Activated naive CD8-positive, alpha-beta T cell treated with anti-CD3 and anti-CD28 coated beads, Interleukin-2, amount 10 ng/mL, durations not matched to agents 7 days and 5 days (primary cell): ENCODE results near the gene LNX1. TPM values are rescaled to one million over a fixed set of nuclear protein-coding genes. Genes with fewer than 3 reads are reported as not detected.

Experiments used
- ATAC-seq: fragments of 150-1000 bp; cut with Tn5 transposase; one replicate; pipeline ENCODE4 v1.10.0; 2021; ENCODE audit warnings: low read depth, moderate library complexity
- POLR2A ChIA-PET: fragments of 350-600 bp; sonication (Branson Sonifier 250); formaldehyde crosslinking; loops from one replicate; lab custom pipeline; 2021; ENCODE audit warnings: antibody characterized with exemption; lab: Charles Lee
- DNase-seq: peaks from one replicate; pipeline ENCODE4 v3.0.0; 2021
- H3K27ac Mint-ChIP-seq: one replicate; pipeline ENCODE4 v1.8.0; 2022; ENCODE audit warnings: mild to moderate bottlenecking, mixed read lengths
- H3K27me3 Mint-ChIP-seq: one replicate; pipeline ENCODE4 v1.8.0; 2022; ENCODE audit warnings: mild to moderate bottlenecking, moderate library complexity, mixed read lengths
- H3K36me3 Mint-ChIP-seq: one replicate; pipeline ENCODE4 v1.8.0; 2021; ENCODE audit warnings: mild to moderate bottlenecking, mixed read lengths
- H3K4me1 Mint-ChIP-seq: one replicate; pipeline ENCODE4 v1.8.0; 2021; ENCODE audit warnings: mixed read lengths
- H3K4me3 Mint-ChIP-seq: one replicate; pipeline ENCODE4 v1.8.0; 2022; ENCODE audit warnings: mild to moderate bottlenecking, moderate library complexity, mixed read lengths
- H3K9me3 Mint-ChIP-seq: one replicate; pipeline ENCODE4 v1.8.0; 2021; ENCODE audit warnings: mixed read lengths
- total RNA-seq, 2 experiments: library from RNA; stranded (reverse); gene quantifications; one replicate each; pipeline ENCODE4 v1.2.3, GENCODE V29; 2021

LNX1 gene
- total RNA-seq: not detected

- DNase-seq (no peak), ATAC-seq (no peak)
- no peaks in the 10 kb centered on the region for H3K36me3 Mint-ChIP-seq
- no peak within 1 kb of the TSS for H3K27ac Mint-ChIP-seq
- no peaks in the 10 kb centered on the region for H3K9me3 Mint-ChIP-seq
- H3K4me3 Mint-ChIP-seq: peak within 1 kb of the TSS; percentile 49
- H3K27me3 Mint-ChIP-seq: peaks cover 39% of the 10 kb centered on the region
- POLR2A ChIA-PET: no interaction called here
- no peaks in the 10 kb centered on the region for H3K4me1 Mint-ChIP-seq
Measured at GRCh38 chr4:53591372-53591892, at the start of gene LNX1. TSS of gene LNX1 (minus strand) at chr4:53591486. CDS start at chr4:53574002, 17,484 bp downstream.

GRCh38 chr4:53640576-53641453 is 49.5 kb upstream of the LNX1 start:
- no peak overlapping the region for H3K4me3 Mint-ChIP-seq
- H3K27me3 Mint-ChIP-seq: no peaks in the 10 kb centered on the region
- H3K27ac Mint-ChIP-seq: no peak overlapping the region
- no peak for ATAC-seq
- no peaks in the 10 kb centered on the region for H3K4me1 Mint-ChIP-seq
- POLR2A ChIA-PET: interaction anchor here (0.6 kb wide), 1 partner anchor 11 kb away, joined by 3 read pairs; no protein-coding TSS in a partner anchor
- H3K9me3 Mint-ChIP-seq: no peaks in the 10 kb centered on the region
- no peaks in the 10 kb centered on the region for H3K36me3 Mint-ChIP-seq
- no peak for DNase-seq

GRCh38 chr4:53638919-53639318 is 47.6 kb upstream of the LNX1 start:
- ATAC-seq (no peak), DNase-seq (no peak)
- Mint-ChIP-seq H3K27me3 (peaks cover 8% of the 10 kb centered on the region), H3K9me3 (no peaks in the 10 kb centered on the region), H3K27ac (no peak overlapping the region), H3K36me3 (no peaks in the 10 kb centered on the region), H3K4me3 (no peak overlapping the region), H3K4me1 (no peaks in the 10 kb centered on the region)
- POLR2A ChIA-PET: no interaction called here

- no peak overlapping the region for H3K27ac Mint-ChIP-seq
- H3K36me3 Mint-ChIP-seq: no peaks in the 10 kb centered on the region
- peaks cover 13% of the 10 kb centered on the region for H3K27me3 Mint-ChIP-seq
- no peak overlapping the region for H3K4me3 Mint-ChIP-seq
- POLR2A ChIA-PET: no interaction called here
- DNase-seq (no peak), ATAC-seq (no peak)
- H3K9me3 Mint-ChIP-seq: no peaks in the 10 kb centered on the region
- H3K4me1 Mint-ChIP-seq: no peaks in the 10 kb centered on the region
Measured at GRCh38 chr4:53637348-53637747, 46.1 kb upstream of the LNX1 start.

- Mint-ChIP-seq H3K4me1 (no peaks in the 10 kb centered on the region), H3K27ac (no peak overlapping the region), H3K4me3 (no peak overlapping the region), H3K36me3 (no peaks in the 10 kb centered on the region), H3K9me3 (no peaks in the 10 kb centered on the region), H3K27me3 (peaks cover 17% of the 10 kb centered on the region)
- ATAC-seq (no peak), DNase-seq (no peak)
- POLR2A ChIA-PET: no interaction called here
Measured at GRCh38 chr4:53635697-53636483, 44.6 kb upstream of the LNX1 start.

- no peaks in the 10 kb centered on the region for H3K36me3 Mint-ChIP-seq
- POLR2A ChIA-PET: no interaction called here
- no peaks in the 10 kb centered on the region for H3K4me1 Mint-ChIP-seq
- no peak overlapping the region for H3K4me3 Mint-ChIP-seq
- H3K9me3 Mint-ChIP-seq: no peaks in the 10 kb centered on the region
- DNase-seq (no peak), ATAC-seq (no peak)
- H3K27ac Mint-ChIP-seq: no peak overlapping the region
- H3K27me3 Mint-ChIP-seq: peaks cover 19% of the 10 kb centered on the region
Measured at GRCh38 chr4:53633608-53634007, 42.3 kb upstream of the LNX1 start.

- H3K27me3 Mint-ChIP-seq: peaks cover 18% of the 10 kb centered on the region
- H3K9me3 Mint-ChIP-seq: peaks cover 2% of the 10 kb centered on the region
- POLR2A ChIA-PET: no interaction called here
- no peaks in the 10 kb centered on the region for H3K4me1 Mint-ChIP-seq
- no peaks in the 10 kb centered on the region for H3K36me3 Mint-ChIP-seq
- H3K27ac Mint-ChIP-seq: no peak overlapping the region
- ATAC-seq: no peak
- no peak for DNase-seq
- no peak overlapping the region for H3K4me3 Mint-ChIP-seq
Measured at GRCh38 chr4:53629296-53629695, 38.0 kb upstream of the LNX1 start.

- no peak overlapping the region for H3K27ac Mint-ChIP-seq
- H3K9me3 Mint-ChIP-seq: peaks cover 7% of the 10 kb centered on the region
- no peaks in the 10 kb centered on the region for H3K36me3 Mint-ChIP-seq
- no peaks in the 10 kb centered on the region for H3K4me1 Mint-ChIP-seq
- POLR2A ChIA-PET: no interaction called here
- peaks cover 8% of the 10 kb centered on the region for H3K27me3 Mint-ChIP-seq
- H3K4me3 Mint-ChIP-seq: no peak overlapping the region
- DNase-seq (no peak), ATAC-seq (no peak)
Measured at GRCh38 chr4:53626491-53626890, 35.2 kb upstream of the LNX1 start.

GRCh38 chr4:53625888-53626287 is 34.6 kb upstream of the LNX1 start:
- Mint-ChIP-seq H3K9me3 (peaks cover 7% of the 10 kb centered on the region), H3K4me3 (no peak overlapping the region), H3K27ac (no peak overlapping the region), H3K4me1 (no peaks in the 10 kb centered on the region), H3K27me3 (peaks cover 6% of the 10 kb centered on the region), H3K36me3 (no peaks in the 10 kb centered on the region)
- POLR2A ChIA-PET: no interaction called here
- DNase-seq (no peak), ATAC-seq (no peak)

- Mint-ChIP-seq H3K36me3 (no peaks in the 10 kb centered on the region), H3K9me3 (peaks cover 7% of the 10 kb centered on the region), H3K27ac (no peak overlapping the region), H3K4me3 (no peak overlapping the region), H3K27me3 (peaks cover under 1% of the 10 kb centered on the region), H3K4me1 (no peaks in the 10 kb centered on the region)
- DNase-seq (no peak), ATAC-seq (no peak)
- POLR2A ChIA-PET: no interaction called here
Measured at GRCh38 chr4:53622739-53623151, 31.5 kb upstream of the LNX1 start.

- H3K4me1 Mint-ChIP-seq: no peaks in the 10 kb centered on the region
- H3K36me3 Mint-ChIP-seq: no peaks in the 10 kb centered on the region
- no peaks in the 10 kb centered on the region for H3K27me3 Mint-ChIP-seq
- no peak for DNase-seq
- peaks cover 7% of the 10 kb centered on the region for H3K9me3 Mint-ChIP-seq
- H3K27ac Mint-ChIP-seq: no peak overlapping the region
- no peak overlapping the region for H3K4me3 Mint-ChIP-seq
- no peak for ATAC-seq
- POLR2A ChIA-PET: no interaction called here
Measured at GRCh38 chr4:53620956-53621355, 29.7 kb upstream of the LNX1 start.

GRCh38 chr4:53619431-53619830 is 28.1 kb upstream of the LNX1 start:
- Mint-ChIP-seq H3K4me3 (no peak overlapping the region), H3K27me3 (no peaks in the 10 kb centered on the region), H3K4me1 (no peaks in the 10 kb centered on the region), H3K27ac (no peak overlapping the region), H3K9me3 (peaks cover 6% of the 10 kb centered on the region), H3K36me3 (no peaks in the 10 kb centered on the region)
- POLR2A ChIA-PET: no interaction called here
- no peak for DNase-seq
- ATAC-seq: no peak

GRCh38 chr4:53618321-53618720 is 27.0 kb upstream of the LNX1 start:
- Mint-ChIP-seq H3K36me3 (no peaks in the 10 kb centered on the region), H3K27ac (no peak overlapping the region), H3K4me3 (no peak overlapping the region), H3K27me3 (no peaks in the 10 kb centered on the region), H3K9me3 (peaks cover 2% of the 10 kb centered on the region), H3K4me1 (no peaks in the 10 kb centered on the region)
- ATAC-seq (no peak), DNase-seq (no peak)
- POLR2A ChIA-PET: no interaction called here
